DND-41 (cell line): Measurements from ENCODE around the gene PPFIA2.
A peak's percentile ranks its signal among the peaks of the same experiment; 100 is the strongest.

Experiments used
- ATAC-seq: fragments of 200-7000 bp; cut with Tn5 transposase; 3 replicates; pipeline ENCODE4 v1.9.1; 2021; ENCODE audit warnings: low read depth; ENCODE audit not compliant: insufficient read depth
- DNase-seq: peaks from one replicate; pipeline ENCODE4 v3.0.0-alpha.2; 2020
- H2AFZ ChIP-seq: 2 replicates; pipeline ENCODE4 v1.6.0; 2012; ENCODE audit warnings: low read depth, low read length
- H3K27ac ChIP-seq: 2 replicates; pipeline ENCODE4 v1.5.1; 2012; ENCODE audit warnings: low read length, inconsistent platforms
- H3K27me3 ChIP-seq: fragments of 200-600 bp; sonication (generic); 2 replicates; pipeline ENCODE4 v1.6.0; 2012; ENCODE audit warnings: low read length, mild to moderate bottlenecking, inconsistent platforms; ENCODE audit not compliant: insufficient read depth, poor library complexity
- H3K36me3 ChIP-seq: 2 replicates; pipeline ENCODE4 v1.5.1; 2012; ENCODE audit warnings: low read length, inconsistent platforms; ENCODE audit not compliant: insufficient read depth
- H3K4me1 ChIP-seq: 2 replicates; pipeline ENCODE4 v1.5.1; 2012; ENCODE audit warnings: mild to moderate bottlenecking, low read length; ENCODE audit not compliant: insufficient read depth
- H3K4me2 ChIP-seq: 2 replicates; pipeline ENCODE4 v1.6.0; 2012; ENCODE audit warnings: mild to moderate bottlenecking, moderate library complexity, low read length, inconsistent platforms; ENCODE audit not compliant: insufficient read depth
- H3K4me3 ChIP-seq, 2 experiments: fragments of 200-600 bp in 1 of 2; shearing (Covaris generic) in 1 of 2; 2 replicates each; pipeline ENCODE4 v1.5.1; 2012 to 2016; ENCODE audit warnings: inconsistent platforms in 2 of 2, low read length in 2 of 2, mild to moderate bottlenecking in 2 of 2, low read depth in 1 of 2, moderate library complexity in 1 of 2
- H3K79me2 ChIP-seq: 2 replicates; pipeline ENCODE4 v1.6.0; 2012; ENCODE audit warnings: low read length, inconsistent platforms; ENCODE audit not compliant: insufficient read depth
- H3K9ac ChIP-seq: 2 replicates; pipeline ENCODE4 v1.6.0; 2012; ENCODE audit warnings: low read depth, mild to moderate bottlenecking, inconsistent platforms, low read length, moderate library complexity
- H3K9me3 ChIP-seq: 2 replicates; pipeline ENCODE4 v1.5.1; 2012; ENCODE audit warnings: low read length, moderate library complexity, mild to moderate bottlenecking, inconsistent platforms; ENCODE audit not compliant: insufficient read depth, severe bottlenecking
- H4K20me1 ChIP-seq: 2 replicates; pipeline ENCODE4 v1.6.0; 2012; ENCODE audit warnings: low read length; ENCODE audit not compliant: insufficient read depth
- EZH2 ChIP-seq: IDR thresholded peaks from 3 replicates; pipeline ENCODE4 v1.6.1; 2012; ENCODE audit warnings: borderline replicate concordance, low read depth, mild to moderate bottlenecking, moderate library complexity, low read length, inconsistent platforms; ENCODE audit not compliant: severe bottlenecking
- TF ChIP-seq, protein P1 (sequence below): IDR thresholded peaks from 2 replicates; pipeline ENCODE4 v1.5.1; 2012; ENCODE audit warnings: borderline replicate concordance, low read length, moderate library complexity, mild to moderate bottlenecking; ENCODE audit not compliant: poor library complexity, severe bottlenecking; ENCODE audit errors: extremely low read depth

Gene PPFIA2

DNA sequence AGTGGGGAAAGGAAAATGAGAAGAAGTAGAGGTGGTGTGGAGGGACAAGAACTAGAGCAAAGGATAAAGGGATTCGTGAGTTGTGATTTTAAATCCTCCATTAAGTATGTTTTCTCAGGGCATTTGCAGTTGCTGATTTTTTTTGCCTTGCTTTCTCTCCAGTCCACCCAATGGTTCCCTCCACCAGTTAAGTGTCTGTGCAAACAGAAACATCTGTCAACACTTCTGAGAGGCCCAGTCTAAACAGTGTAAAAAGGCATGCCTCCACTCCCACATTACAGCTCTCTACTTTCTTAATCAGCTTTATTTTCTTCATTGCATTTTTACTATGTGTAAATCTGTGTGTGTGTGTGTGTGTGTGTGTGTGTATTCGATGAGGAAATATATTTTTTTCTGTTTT lies 141.2 kb downstream of the PPFIA2 start:
- H2AFZ ChIP-seq: no peak overlapping the region
- H3K36me3 ChIP-seq: no peaks in the 10 kb centered on the region
- no peaks in the 10 kb centered on the region for H3K27me3 ChIP-seq
- H4K20me1 ChIP-seq: no peaks in the 10 kb centered on the region
- TF ChIP-seq, protein P1, sequence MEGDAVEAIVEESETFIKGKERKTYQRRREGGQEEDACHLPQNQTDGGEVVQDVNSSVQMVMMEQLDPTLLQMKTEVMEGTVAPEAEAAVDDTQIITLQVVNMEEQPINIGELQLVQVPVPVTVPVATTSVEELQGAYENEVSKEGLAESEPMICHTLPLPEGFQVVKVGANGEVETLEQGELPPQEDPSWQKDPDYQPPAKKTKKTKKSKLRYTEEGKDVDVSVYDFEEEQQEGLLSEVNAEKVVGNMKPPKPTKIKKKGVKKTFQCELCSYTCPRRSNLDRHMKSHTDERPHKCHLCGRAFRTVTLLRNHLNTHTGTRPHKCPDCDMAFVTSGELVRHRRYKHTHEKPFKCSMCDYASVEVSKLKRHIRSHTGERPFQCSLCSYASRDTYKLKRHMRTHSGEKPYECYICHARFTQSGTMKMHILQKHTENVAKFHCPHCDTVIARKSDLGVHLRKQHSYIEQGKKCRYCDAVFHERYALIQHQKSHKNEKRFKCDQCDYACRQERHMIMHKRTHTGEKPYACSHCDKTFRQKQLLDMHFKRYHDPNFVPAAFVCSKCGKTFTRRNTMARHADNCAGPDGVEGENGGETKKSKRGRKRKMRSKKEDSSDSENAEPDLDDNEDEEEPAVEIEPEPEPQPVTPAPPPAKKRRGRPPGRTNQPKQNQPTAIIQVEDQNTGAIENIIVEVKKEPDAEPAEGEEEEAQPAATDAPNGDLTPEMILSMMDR: no peak
- TF ChIP-seq EZH2: no peak
- H3K4me2 ChIP-seq: no peak overlapping the region
- no peak overlapping the region for H3K4me3 ChIP-seq
- no peaks in the 10 kb centered on the region for H3K9me3 ChIP-seq
- ATAC-seq (no peak), DNase-seq (no peak)
- H3K9ac ChIP-seq: no peak overlapping the region
- no peaks in the 10 kb centered on the region for H3K4me1 ChIP-seq
- H3K79me2 ChIP-seq: no peaks in the 10 kb centered on the region
- no peak overlapping the region for H3K27ac ChIP-seq

DNA sequence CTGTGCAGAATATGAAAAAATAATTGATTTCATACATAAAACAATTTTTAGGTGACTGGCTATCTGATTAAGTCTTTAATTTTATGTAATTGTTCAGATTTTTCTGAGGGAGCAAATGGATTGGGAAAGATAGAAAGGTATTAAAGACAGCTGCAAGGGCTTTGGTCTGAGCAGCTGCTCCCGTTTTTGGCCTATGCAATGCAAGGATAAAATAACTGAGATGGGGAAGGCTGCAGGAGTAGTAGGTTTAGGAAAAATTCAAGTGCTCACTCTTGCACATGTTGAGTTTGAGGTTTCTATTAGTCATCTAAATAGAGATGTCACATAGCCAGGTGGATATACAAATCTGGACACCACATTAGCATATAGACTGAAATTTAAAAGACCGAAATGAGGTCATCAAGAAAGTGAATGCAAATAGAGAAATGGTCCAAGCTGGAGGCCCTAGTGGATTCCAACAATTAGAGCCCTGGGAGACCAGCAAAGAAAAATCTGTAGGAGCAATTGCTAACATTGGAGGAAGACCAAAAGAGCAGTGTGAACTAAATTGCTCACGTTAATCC lies 144.0 kb downstream of the PPFIA2 start:
- Histone ChIP-seq H3K9ac (no peak overlapping the region), H3K4me3 (no peak overlapping the region), H3K79me2 (no peaks in the 10 kb centered on the region), H3K4me1 (no peaks in the 10 kb centered on the region), H3K36me3 (no peaks in the 10 kb centered on the region), H3K27ac (no peak overlapping the region), H3K27me3 (no peaks in the 10 kb centered on the region), H3K4me2 (no peak overlapping the region), H3K9me3 (no peaks in the 10 kb centered on the region), H4K20me1 (no peaks in the 10 kb centered on the region), H2AFZ (no peak overlapping the region)
- DNase-seq (no peak), ATAC-seq (no peak)
- no peak for TF ChIP-seq EZH2

DNA sequence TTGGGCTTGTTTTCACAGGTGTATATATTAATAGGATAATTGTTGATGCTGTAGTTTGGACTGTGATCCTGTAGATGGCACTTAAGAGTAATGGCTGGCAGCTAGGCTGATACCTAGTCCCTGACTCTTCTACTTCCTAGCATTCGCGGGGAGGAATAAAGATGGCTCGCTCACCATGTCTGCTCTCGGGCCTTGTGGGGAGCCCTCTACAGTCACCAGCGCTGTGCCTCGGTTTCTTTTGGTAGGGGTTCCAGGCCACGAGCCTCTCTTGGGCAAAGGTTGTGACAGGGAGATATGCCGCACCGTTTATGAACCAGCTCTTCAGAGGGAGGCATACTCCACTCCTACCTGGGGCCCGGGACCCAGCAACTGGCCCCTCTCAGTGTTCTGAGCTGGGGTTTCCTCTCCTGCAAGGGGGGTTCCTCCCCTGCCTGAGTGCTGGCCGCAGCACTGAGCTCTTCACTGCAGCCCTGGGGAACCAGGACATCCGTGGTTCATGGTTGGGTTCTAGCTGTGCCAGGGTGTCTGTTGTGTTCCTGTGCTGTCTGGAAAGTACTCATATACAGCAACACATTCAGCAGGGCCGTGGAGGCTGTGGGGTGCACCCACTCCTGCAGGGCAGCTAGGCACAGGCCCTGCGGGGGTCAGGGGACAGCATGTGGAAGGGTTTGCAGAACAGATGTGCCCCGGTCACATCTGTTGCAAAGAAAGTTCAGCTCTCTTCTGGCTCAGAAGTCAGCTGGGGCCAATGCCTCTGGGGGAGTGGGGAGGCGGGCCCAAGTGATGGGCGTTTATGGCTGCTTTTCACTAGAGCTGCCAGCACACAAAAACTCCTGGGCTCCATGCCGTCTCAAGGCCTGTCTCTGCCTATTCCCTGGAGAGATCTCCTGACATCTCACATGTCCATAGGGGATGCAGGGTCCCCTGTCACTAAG lies 147.9 kb downstream of the PPFIA2 start:
- Histone ChIP-seq H3K9me3 (no peaks in the 10 kb centered on the region), H3K79me2 (no peaks in the 10 kb centered on the region), H3K4me2 (no peak overlapping the region), H3K4me1 (no peaks in the 10 kb centered on the region), H4K20me1 (no peaks in the 10 kb centered on the region), H3K4me3 (no peak overlapping the region), H3K9ac (no peak overlapping the region), H2AFZ (no peak overlapping the region), H3K36me3 (no peaks in the 10 kb centered on the region), H3K27me3 (no peaks in the 10 kb centered on the region), H3K27ac (no peak overlapping the region)
- TF ChIP-seq, protein P1: peak; percentile 37
- TF ChIP-seq EZH2: no peak
- no peak for DNase-seq
- ATAC-seq: no peak

DNA sequence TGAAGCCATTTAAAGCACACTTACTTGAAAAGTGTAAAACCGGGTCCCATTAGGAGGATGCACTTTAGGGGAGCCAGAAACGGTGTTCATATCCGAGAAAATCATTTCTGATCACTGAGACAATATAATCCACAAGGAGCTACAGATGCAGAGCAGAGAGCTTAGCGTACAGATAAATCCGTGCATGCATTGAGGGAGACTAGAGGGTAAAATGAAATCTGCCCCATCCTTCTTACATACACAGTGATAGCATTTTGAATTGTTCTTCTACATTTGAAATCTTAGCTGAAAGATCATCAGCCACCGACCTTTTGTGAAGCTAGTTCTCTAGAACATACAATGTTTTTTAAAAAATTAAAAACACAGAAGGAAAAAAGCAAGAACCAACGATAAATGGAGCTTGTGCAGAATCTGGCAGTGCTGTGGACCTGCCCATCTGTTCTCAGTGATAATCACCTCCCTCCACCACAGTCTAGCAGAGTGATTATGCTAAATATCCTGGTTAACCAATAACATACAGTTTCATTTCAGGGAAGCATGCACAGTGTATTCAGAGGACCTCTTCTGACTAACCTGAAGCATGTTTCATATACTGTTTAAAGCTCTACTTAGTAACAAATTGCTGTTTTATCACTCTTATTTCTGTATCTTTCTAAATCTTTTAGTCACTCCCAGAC lies 161.1 kb downstream of the PPFIA2 start:
- no peaks in the 10 kb centered on the region for H3K27me3 ChIP-seq
- H3K4me2 ChIP-seq: no peak overlapping the region
- H3K9me3 ChIP-seq: no peaks in the 10 kb centered on the region
- ATAC-seq (no peak), DNase-seq (no peak)
- no peaks in the 10 kb centered on the region for H3K36me3 ChIP-seq
- no peak for TF ChIP-seq EZH2
- TF ChIP-seq, protein P1: no peak
- no peak overlapping the region for H2AFZ ChIP-seq
- H3K79me2 ChIP-seq: no peaks in the 10 kb centered on the region
- no peaks in the 10 kb centered on the region for H3K4me1 ChIP-seq
- H3K4me3 ChIP-seq: no peak overlapping the region
- H4K20me1 ChIP-seq: no peaks in the 10 kb centered on the region
- H3K27ac ChIP-seq: no peak overlapping the region
- no peak overlapping the region for H3K9ac ChIP-seq
